ENCODE data around the gene COL15A1.

COL15A1 gene

GRCh38 chr9:98973576-98973975 is 29.9 kb downstream of the COL15A1 start:
- TF ChIP-seq, protein P1, sequence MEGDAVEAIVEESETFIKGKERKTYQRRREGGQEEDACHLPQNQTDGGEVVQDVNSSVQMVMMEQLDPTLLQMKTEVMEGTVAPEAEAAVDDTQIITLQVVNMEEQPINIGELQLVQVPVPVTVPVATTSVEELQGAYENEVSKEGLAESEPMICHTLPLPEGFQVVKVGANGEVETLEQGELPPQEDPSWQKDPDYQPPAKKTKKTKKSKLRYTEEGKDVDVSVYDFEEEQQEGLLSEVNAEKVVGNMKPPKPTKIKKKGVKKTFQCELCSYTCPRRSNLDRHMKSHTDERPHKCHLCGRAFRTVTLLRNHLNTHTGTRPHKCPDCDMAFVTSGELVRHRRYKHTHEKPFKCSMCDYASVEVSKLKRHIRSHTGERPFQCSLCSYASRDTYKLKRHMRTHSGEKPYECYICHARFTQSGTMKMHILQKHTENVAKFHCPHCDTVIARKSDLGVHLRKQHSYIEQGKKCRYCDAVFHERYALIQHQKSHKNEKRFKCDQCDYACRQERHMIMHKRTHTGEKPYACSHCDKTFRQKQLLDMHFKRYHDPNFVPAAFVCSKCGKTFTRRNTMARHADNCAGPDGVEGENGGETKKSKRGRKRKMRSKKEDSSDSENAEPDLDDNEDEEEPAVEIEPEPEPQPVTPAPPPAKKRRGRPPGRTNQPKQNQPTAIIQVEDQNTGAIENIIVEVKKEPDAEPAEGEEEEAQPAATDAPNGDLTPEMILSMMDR (IDR thresholded peaks at IDR 0.05; ENCODE audit: borderline replicate concordance, insufficient read depth, low read depth, low read length): no peak
- no peak overlapping the region for H3K4me3 ChIP-seq (ENCODE audit: low read depth, low read length)

GRCh38 chr9:98974106-98974505 is 30.4 kb downstream of the COL15A1 start:
- TF ChIP-seq, protein P1 (IDR thresholded peaks at IDR 0.05; ENCODE audit: borderline replicate concordance, insufficient read depth, low read depth, low read length): no peak

GRCh38 chr9:98974554-98974953 is 30.8 kb downstream of the COL15A1 start:
- H3K4me3 ChIP-seq (ENCODE audit: low read depth, low read length): no peak overlapping the region
- TF ChIP-seq, protein P1 (IDR thresholded peaks at IDR 0.05; ENCODE audit: borderline replicate concordance, insufficient read depth, low read depth, low read length): no peak

More at GRCh38 chr9:98974106-98974505, 30.4 kb downstream of the COL15A1 start:
- no peak overlapping the region for H3K4me3 ChIP-seq (ENCODE audit: low read depth, low read length)

DNA sequence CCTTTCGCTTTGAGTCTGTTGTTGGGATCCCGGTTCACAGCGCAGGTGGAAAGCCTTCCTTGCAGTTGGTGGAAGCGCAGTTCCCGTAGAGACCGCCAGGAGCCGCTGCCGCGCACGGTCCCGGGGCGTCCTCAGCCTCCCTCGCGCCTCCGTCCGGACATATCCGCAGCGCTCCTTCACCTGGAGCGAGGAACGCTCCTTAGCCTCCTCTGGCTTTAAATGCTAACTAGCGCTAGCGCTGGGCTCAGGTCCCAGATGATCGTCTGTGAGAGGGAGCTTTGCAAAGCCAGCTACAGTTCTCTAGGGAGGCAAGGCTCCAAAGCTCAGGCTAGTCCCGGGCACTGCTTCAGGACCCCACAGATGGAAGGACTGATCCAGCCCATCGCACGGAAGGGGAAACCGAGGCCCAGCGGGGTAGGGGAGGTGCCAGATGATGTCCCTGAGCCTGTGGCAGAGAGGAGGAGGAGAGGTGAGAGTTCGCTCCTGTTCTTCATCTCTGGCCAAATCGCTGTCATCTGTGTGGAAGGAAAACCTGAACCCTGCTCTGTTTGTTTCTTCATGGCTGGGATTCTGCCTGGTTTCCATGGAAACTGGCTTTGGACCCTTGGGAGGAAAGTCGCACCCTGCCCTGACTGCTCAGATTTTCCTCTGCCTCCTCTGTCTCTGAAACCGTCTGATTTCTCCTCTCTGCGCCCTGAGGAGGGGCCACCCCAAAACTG is 31.4 kb downstream of the COL15A1 start:
- TF ChIP-seq, protein P1 (IDR thresholded peaks at IDR 0.05; ENCODE audit: borderline replicate concordance, insufficient read depth, low read depth, low read length): peak; percentile 100
- H3K4me3 ChIP-seq (ENCODE audit: low read depth, low read length): no peak overlapping the region

GRCh38 chr9:98975838-98976237 is 32.1 kb downstream of the COL15A1 start:
- H3K4me3 ChIP-seq (ENCODE audit: low read depth, low read length): no peak overlapping the region
- TF ChIP-seq, protein P1 (IDR thresholded peaks at IDR 0.05; ENCODE audit: borderline replicate concordance, insufficient read depth, low read depth, low read length): no peak

DNA sequence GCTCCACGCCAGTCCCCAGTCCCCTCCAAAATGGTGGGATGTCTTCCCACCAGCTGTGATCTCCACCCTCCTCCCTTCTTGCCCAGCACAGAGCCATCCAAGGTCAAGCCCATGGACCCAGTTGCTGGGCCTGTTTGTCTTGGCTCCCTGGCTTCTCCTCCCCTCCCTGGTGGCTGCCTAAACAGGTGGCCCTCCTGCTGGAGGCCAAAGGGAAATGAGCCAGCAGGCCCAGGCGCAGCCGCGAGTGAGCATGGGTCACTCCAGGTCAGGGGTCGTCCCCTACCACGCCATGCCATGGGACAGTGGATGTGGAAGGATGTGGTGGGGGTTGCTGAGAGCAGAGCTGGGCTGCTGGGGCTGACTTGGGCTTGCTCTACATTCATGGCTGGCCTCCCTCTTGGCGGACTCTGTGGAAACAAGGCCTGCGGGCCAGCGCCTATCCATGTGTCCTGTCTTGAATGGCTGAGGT is 33.6 kb downstream of the COL15A1 start:
- no peak overlapping the region for H3K4me3 ChIP-seq (ENCODE audit: low read depth, low read length)
- TF ChIP-seq, protein P1 (IDR thresholded peaks at IDR 0.05; ENCODE audit: borderline replicate concordance, insufficient read depth, low read depth, low read length): no peak

GRCh38 chr9:98977813-98978212 is 34.1 kb downstream of the COL15A1 start:
- TF ChIP-seq, protein P1 (IDR thresholded peaks at IDR 0.05; ENCODE audit: borderline replicate concordance, insufficient read depth, low read depth, low read length): no peak
- H3K4me3 ChIP-seq (ENCODE audit: low read depth, low read length): no peak overlapping the region
